HG03571 (cell line): ENCODE results near the gene TP53INP2.
A peak's percentile ranks its signal among the peaks of the same experiment; 100 is the strongest.
"Not testable (repeated sequence)": the region's sequence is repeated elsewhere in the genome, so short reads cannot be mapped to it uniquely, and the experiment has no call there.

ENCODE experiments used
- ATAC-seq: cut with Tn5 transposase; IDR thresholded peaks from one replicate; pipeline ENCODE4 v1.9.1; 2021; ENCODE audit not compliant: unreplicated experiment

Gene TP53INP2

DNA sequence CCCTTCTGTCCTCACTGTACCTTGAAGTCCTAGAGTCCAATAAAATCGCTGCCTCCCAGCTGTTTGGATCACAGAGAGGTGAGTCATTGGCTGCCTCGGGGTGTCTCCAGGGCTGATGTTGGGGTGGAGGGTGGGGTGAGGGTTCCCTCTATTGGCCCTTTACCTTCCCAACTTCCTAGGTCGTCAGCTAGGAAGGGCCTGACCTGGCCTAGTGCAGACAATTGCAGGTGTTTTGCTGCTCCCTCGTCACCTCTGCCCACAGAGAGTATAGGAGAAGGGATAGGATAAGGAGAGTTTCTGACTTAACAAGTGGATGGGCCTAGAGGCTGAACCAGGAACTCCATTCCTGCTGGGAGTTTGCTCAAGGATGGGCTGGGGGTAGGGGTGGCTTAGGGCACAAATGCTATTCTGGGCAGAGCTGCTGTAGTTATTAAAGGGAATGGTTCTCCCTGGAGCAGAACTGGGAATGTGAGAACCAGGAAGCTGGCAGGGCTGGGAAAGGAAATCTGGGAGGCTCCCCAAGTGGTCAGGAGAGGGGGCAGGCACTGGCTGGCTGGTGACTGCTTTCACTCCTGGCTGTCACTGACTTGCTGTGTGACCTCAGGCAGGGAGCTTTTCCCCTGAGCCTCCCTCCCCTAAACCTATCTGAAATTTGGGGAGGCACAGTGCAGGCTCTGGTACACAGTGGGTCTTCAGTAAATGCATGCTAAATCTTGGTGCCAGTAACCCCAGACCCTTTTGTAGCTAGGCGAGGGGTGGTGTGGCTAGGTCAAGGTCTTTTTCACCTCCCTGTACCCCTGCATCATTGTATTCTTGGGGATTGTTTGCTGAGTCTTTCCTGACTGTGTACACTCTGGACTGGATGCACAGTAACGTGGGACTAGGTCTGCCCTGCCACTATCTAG, 1.5 kb downstream of the TP53INP2 start:
- no peak for ATAC-seq

DNA sequence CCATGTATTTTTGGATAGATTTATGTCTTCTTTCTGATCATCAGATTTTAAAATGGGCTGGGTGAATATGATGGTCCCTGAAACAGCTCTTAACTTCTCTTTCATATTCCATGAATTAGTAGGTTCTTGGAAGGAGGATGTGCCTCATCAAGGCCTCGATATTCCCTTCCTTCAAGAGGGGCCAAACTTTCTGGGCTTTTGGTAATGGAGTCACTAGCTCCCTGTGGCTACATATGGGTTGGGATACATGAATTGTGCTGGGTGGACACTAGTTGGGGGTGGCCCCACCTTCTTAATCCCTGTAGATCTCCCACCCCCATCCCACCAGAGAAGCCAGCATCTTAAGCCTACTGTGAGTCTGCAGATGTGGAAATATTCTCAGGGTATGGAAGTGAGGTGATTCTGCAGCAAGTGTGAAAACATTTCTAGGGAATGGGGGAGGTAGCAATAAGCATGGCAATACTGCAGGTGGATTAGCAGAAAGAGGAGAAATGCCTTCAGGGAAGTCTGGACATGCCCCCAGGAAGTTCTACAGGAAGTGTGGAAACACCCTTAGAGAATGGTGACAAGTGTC, 2.2 kb downstream of the TP53INP2 start:
- no peak for ATAC-seq

DNA sequence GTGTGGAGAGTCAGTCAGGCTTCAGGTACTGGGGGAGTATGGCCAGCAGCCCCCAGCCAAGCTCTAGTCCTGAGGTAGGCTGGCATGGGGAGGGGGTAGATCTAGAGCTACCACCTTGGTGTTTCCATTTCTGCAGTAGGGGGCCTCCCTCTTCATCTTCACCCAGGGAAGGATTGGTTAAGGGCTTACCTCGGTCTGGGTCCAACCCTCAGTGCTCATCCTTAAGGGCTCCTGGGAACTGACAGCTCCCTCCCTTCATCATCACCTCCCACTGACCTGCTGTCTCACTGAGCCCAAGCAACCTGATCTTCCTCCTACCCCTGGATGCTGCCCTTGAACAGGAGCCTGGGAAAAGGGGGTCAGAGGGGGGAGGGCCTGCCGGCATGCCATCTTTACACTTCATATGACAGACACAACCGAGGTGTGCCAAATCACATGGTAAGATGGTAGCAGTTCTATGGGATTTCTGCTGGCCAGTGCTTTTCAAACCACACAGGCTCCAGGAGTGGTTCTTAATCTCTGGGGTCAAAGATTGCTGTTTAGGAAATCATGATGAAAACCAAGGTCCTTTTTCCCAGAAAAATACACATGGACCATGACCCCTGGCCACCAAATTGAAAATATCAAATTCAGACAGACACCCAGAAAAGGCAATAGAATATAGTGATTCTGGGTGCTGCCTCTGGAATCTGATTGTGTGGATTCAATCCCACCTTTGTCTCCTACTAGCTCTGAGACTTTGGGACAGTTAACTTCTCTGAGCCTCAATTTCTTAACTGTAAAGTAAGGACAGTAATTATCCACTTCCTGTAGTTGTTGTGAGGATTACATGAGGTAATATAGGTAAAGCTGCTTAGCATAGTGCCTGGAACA, 3.0 kb downstream of the TP53INP2 start:
- ATAC-seq = no peak

DNA sequence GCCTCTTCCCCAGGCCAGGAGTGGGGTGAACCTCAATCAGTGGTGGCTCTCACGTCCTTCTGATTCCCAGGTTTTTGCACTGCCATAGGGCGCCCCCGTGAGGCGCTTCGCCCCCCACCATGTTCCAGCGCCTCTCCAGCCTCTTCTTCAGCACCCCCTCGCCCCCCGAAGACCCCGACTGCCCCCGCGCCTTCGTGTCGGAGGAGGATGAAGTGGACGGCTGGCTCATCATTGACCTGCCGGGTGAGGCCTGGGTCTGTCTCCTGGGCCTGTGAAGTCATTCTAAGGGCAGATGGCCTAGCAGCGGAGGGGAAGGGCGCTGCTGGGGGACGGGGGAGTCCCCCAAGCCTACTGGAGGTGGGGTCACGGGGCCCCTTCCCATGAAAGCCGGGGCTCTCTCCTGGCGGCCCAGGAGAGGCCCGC, 4.5 kb downstream of the TP53INP2 start:
- no peak for ATAC-seq

DNA sequence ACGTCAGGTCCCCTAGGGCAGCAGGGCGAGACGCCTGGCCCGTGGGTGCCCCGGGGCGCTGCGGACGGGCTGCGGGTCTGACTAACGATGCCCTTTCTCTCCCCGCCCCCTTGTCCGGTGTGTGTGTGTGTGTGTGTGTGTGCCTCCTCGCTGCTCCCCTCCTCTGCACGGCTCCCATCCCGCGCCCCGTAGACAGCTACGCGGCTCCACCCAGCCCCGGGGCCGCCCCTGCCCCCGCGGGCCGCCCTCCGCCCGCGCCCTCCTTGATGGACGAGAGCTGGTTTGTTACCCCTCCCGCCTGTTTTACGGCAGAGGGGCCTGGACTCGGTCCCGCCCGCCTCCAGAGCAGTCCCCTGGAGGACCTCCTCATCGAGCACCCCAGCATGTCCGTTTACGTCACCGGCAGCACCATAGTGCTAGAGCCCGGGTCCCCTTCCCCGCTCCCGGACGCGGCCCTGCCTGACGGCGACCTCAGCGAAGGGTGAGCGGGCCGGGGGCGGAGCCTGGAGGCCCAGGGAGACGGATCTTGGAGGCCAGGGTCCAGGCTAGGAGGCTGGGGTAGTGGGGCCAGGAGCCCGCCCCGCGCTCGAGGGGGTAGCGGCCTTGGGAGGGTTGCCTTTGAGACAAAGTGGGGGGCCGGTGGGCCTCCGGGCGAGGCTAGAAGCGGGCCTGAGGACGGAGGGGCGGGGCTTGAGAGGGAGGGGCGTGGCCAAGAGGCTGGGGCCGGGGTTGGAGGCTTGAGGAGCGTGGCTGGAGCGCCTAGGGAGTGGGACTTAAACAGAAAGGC, 5.1 kb downstream of the TP53INP2 start:
- ATAC-seq = peak; percentile 39

DNA sequence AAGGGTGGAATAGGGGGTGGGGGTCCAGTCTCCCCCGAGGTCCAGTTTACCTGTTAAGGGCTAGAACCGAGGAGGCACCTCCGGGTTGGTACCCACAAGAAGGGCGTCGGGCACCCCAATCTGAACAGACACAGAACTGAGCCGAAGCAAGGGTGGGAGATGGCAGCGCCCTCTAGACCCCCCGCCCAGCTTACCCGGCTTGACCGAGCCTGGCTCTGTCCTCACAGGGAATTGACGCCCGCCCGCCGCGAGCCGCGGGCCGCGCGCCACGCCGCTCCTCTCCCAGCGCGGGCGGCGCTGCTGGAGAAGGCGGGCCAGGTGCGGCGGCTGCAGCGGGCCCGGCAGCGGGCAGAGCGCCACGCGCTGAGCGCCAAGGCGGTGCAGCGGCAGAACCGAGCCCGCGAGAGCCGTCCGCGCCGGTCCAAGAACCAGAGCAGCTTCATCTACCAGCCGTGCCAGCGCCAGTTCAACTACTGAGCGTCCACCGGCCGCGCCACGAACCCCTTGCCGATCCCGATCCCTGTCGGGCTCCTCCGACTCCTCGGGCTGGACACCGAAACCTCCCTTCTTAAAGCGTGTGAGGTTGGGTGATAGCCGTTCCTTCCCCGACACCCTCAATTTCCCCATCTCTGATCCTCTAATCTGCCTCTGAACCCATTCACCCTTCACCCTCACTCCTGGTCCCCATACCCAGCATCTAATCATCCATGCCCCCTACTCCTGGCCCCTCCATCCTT, 5.9 kb downstream of the TP53INP2 start:
- ATAC-seq = peak; percentile 30

GRCh38 chr20:34710568-34710839, 6.4 kb downstream of the TP53INP2 start:
- ATAC-seq = no peak

DNA sequence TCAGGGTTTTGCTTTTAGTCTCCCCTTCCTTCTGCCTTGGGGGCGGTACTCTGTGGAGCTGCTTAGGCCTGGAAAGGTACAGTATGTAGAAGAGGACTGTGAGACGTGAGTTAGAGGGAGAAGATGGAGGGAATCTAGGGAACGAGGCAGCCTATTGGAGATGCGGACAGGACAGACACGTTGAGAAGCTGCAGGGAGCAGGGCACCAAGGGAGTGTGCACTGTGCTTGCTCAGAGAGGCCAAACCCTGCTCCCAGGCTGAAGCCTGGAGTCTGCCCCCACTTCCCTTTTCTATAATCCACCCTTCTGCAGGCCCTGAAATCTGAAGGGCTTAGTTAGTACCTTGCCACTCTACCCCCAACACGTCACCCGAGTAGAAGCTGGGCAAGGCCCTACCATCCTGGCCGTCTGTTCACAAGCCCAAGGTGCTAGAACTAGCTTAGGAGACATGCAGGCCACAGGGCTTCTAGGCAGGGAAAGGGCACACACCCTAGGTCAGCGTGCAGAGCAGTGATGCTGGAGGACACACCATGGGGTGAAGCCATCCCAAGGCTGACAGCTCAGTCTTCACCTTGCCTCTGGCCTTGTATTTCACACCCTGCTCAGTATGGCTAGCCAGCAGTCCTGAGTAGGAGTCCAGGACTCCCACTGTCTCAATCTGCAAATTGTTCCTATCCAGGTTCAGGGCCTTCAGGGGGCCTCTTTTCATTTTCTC, 6.9 kb downstream of the TP53INP2 start:
- no peak for ATAC-seq

GRCh38 chr20:34711813-34712430, 7.8 kb downstream of the TP53INP2 start:
- no peak for ATAC-seq

GRCh38 chr20:34712525-34713192, 8.5 kb downstream of the TP53INP2 start:
- ATAC-seq = no peak

DNA sequence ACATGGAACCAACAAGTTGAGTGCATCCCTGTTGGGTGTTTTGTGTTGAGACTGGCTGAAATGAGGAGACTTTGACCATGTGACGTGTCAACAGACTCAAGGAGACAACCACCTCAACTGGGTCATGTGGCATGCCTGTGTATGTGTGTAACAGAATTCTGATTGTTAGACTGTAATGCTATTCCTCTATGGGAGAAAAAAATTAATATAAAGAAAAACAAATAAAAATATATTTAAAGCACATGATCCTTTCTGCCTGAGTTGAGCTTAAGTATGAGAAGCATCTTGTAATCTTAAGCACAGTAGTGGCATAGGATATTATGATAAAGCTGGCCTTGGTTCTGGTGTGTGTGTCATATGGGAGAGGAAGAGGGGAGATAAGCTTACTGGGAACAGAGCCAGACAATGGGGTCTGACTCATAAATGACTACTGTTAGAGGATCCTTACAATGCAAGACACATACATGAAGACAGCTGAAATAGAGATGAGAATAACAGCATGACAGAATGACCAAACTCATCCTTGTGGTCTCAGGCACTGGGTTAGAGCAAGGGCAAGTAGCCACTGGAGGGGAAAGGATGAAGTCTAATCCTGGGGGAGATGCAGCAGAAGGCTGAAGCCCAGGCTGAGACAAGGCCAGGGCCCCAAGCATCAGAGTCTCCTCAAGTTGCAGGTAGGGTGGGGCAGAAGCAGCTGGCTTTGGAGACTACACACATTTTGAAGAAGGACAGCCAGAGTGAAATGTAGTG, 9.2 kb downstream of the TP53INP2 start:
- ATAC-seq = no peak

DNA sequence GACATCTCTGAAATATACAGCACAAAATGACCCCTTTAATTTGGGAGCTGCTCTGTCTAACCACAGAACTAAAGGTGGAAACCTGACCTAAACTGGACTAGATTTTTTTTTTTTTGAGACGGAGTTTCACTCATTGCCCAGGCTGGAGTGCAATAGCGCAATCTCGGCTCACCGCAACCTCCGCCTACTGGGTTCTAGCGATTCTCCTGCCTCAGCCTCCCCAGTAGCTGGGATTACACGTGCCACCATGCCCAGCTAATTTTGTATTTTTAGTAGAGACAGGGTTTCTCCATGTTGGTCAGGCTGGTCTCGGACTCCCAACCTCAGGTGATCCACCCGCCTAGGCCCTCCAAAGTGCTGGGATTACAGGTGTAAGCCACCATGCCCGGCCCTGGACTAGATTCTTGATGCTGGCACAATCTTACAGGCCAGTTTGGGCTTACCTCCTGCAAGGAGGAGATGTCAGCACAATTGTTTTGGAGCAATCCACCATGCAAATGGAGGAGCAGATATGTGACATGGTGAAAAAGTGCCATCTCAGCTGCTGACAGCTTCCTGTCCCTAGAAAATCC, 9.9 kb downstream of the TP53INP2 start:
- ATAC-seq = not testable (repeated sequence)

DNA sequence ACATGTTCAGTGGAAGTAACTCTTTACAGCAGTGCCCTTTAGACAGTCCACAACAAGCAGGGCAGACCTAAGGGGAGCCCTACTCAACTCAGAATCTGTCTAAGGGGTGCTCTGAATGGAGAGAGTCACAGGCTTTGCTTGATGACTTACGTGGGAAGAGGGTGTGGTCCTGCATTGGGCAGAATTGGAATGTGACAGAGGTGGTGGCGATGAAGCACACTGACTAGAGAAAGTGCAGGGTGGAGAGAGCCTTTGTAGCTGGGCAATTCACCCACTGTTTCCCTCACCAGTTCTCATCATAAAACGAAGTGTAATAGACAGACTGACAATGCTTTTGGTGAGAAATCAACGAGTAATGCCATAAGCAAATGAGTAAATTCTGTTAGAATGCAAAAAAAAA, 11.2 kb downstream of the TP53INP2 start:
- no peak for ATAC-seq

- ATAC-seq = no peak
Measured at GRCh38 chr20:34716921-34717229, 12.7 kb downstream of the TP53INP2 start.

DNA sequence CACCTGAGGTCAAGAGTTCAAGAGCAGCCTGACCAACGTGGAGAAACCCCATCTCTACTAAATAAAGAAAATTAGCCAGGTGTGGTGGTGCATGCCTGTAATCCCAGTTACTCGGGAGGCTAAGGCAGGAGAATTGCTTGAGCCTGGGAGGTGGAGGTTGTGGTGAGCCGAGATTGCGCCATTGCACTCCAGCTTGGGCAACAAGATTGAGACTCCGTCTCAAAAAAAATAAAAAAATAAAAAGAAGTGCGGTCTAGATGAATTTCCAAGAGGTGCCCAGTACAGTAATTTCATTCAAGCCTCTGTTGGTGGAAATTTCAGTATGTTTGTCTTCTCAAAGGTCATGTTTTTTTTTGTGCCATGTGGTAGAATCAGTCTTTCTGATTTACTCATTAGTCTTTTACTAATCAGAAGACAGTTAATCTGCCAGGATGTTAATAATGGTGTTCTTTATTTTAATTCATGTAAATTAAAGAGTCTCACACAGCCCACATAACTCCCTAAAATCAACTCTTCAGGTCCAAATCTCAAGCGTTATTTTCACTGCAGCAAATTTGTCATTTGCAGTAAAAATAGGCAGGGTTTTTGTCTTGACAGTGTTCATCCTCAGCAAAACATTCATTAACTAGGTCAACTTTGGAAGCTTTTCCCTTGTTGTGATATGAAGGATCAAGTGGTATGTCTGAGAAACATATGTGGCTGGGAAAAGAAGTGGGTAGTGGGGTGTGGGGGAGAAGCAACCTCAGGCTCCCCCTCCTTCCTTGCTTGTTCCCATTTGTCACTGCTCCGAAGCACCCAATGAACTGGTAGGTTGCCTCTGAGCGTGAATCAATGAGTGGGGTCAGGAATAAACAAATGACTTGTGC, 13.3 kb downstream of the TP53INP2 start:
- no peak for ATAC-seq

DNA sequence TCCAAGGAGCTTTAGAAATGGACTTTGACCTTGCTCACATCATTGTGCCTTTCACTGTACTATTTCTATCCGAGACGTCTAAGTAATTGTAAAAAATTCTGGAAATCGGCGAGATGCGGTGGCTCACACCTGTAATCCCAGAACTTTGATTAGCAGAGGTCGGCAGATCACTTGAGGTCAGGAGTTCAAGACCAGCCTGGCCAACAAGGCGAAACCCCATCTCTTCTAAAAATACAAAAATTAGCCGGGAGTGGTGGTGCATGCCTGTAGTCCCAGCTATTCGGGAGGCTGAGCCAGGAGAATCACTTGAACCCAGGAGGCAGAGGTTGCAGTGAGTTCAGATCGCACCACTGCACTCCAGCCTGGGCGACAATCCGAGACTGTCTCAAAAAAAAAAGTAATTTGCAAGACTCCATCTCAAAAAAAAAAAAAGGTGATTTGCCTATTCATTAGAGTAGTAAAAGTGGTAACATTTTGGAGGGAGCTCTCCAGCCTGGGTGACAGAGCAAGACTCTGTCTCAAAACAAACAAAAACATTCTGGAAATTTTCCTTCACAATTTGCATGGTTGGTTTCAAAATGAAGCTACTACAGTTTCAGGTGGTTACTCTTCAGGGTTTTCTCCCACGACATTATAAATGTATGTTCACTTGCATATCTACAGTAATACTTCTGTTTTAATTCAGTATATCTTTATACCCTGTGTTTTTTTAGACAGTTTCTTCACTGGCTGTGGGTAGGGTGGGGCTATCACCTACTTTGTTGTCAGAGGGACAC, 15.3 kb downstream of the TP53INP2 start:
- ATAC-seq = peak; percentile 89
